ENCODE results near the gene WNT3. TPM values are rescaled to one million over a fixed set of nuclear protein-coding genes. Genes with fewer than 3 reads are reported as not detected.

The WNT3 gene
- total and polyA plus RNA-seq, 2 of the 8 experiments (the other 6 are each of a cell fraction or from before 2014, with no cell fraction given) = 0.56 to 2.0 TPM

DNA sequence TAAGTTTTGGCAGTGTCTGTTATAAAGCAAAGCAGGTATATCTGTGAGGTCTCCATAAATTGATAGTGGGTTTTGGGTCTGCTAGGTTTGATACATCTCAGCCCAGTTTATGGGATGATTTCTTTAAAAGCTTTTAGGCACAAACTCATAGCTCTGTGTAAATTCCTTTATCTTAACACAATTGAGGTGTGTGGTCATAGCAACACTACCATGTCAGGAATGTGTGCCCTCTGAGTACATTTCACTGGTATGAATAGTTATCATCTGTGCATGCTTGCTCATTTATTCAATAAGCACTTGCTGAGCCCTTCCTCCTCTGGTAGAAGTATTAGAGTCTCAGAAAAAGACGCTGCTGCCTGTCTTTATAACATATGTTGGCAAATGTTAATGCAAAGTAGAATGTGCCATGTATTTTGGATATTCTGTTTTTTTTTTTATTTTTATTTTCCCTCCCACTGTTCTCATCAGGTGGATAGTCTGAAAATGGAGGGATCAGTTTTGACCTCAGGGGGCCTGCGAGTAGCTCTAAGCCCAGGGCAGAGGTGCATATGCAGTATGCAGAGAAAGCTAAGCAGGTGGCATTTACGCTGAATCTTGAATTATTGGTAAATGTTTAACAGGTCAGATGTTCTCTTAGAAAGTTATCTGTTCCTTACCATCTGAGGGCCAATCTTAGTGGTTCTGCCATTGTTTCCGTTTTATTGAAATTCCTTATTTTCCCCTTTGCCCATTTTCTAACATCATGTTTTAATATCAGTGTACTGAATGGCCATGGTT, 90.7 kb downstream of the WNT3 start:
- no peak overlapping the region for H4K8ac ChIP-seq (ENCODE audit: extremely low read depth, insufficient read depth, low read length)
- no peak overlapping the region for H2AFZ ChIP-seq (ENCODE audit: low read length)
- WGBS, 2 experiments (ENCODE audit: extremely low coverage in 1 of 2, insufficient coverage in 1 of 2, insufficient read length in 1 of 2, insufficient replicate concordance in 2 of 2, low coverage in 1 of 2, low lambda C conversion rate in 2 of 2, missing lambda C conversion rate in 1 of 2) = 84% methylated on average over 4 of the region's 4 CpGs; no CpG with 5 or more reads in 1 of the 2 experiments
- no peak overlapping the region for H3K14ac ChIP-seq (ENCODE audit: insufficient read length)
- no peaks in the 10 kb centered on the region for H3K9me3 ChIP-seq (ENCODE audit: insufficient read depth in 2 of 2, low read depth in 1 of 2, low read length in 1 of 2)
- H2BK15ac ChIP-seq (ENCODE audit: low read length) = no peak overlapping the region
- H2BK20ac ChIP-seq (ENCODE audit: low read length) = no peak overlapping the region
- no peak overlapping the region for H3K9ac ChIP-seq (replicated peaks in 1 of 4; ENCODE audit: extremely low read depth in 1 of 4, low read depth in 3 of 4, low read length in 3 of 4)
- H2BK120ac ChIP-seq (replicated peaks; ENCODE audit: low read depth, low read length) = no peak overlapping the region
- ChIA-PET CTCF (ENCODE audit: partially characterized antibody) (no interaction called here), POLR2A (ENCODE audit: partially characterized antibody) (no interaction called here)
- H4K91ac ChIP-seq (replicated peaks; ENCODE audit: insufficient read length, low read length) = no peak overlapping the region
- no peak overlapping the region for H3K4me2 ChIP-seq (ENCODE audit: insufficient read depth in 1 of 2, low read depth in 2 of 2, low read length in 2 of 2)
- no peaks in the 10 kb centered on the region for H3K23me2 ChIP-seq (ENCODE audit: low read depth, low read length)
- no peak overlapping the region for H3K4me3 ChIP-seq (ENCODE audit: extremely low read depth in 1 of 4, insufficient read depth in 2 of 4, low read depth in 3 of 4, low read length in 4 of 4)
- H3K79me1 ChIP-seq (ENCODE audit: low read depth, low read length) = no peaks in the 10 kb centered on the region
- FAIRE-seq (no peak), DNase-seq (ENCODE audit: low read depth in 1 of 2, low spot score in 2 of 2) (no peak)
- H3K36me3 ChIP-seq (ENCODE audit: control insufficient read depth in 2 of 4, insufficient read depth in 4 of 4, low read length in 3 of 4) = no peaks in the 10 kb centered on the region
- H3K4me1 ChIP-seq (replicated peaks in 1 of 4; ENCODE audit: control insufficient read depth in 3 of 4, insufficient read depth in 4 of 4, low read length in 3 of 4) = peaks cover 0 to 7% (median under 1%) of the 10 kb centered on the region in 4 experiments; a peak in 5 of 7 replicates
- no peaks in the 10 kb centered on the region for H3K27me3 ChIP-seq (replicated peaks in 1 of 4; ENCODE audit: control insufficient read depth in 3 of 4, extremely low read depth in 1 of 4, insufficient read depth in 3 of 4, low read length in 3 of 4)
- H4K20me1 ChIP-seq (replicated peaks in 1 of 2; ENCODE audit: control insufficient read depth in 1 of 2, insufficient read depth in 2 of 2, low read length in 2 of 2) = no peaks in the 10 kb centered on the region
- H3K23ac ChIP-seq (ENCODE audit: insufficient read length) = no peak overlapping the region
- H3K27ac ChIP-seq (ENCODE audit: low read depth, low read length) = no peak overlapping the region
- H3K56ac ChIP-seq (replicated peaks; ENCODE audit: insufficient read length, low read depth, low read length) = no peak overlapping the region
- H3K4ac ChIP-seq (replicated peaks; ENCODE audit: insufficient read length, low read depth, low read length) = no peak overlapping the region
- no peak overlapping the region for H3K18ac ChIP-seq (ENCODE audit: extremely low read depth, low read length)
- H4K5ac ChIP-seq (ENCODE audit: insufficient read length, low read depth, low read length) = no peak overlapping the region
- H2BK12ac ChIP-seq (ENCODE audit: low read depth, low read length) = no peak overlapping the region
- H3K79me2 ChIP-seq (ENCODE audit: control insufficient read depth in 1 of 2, insufficient read depth in 2 of 2, low read length in 2 of 2) = no peaks in the 10 kb centered on the region
- no peak overlapping the region for H2BK5ac ChIP-seq (ENCODE audit: low read depth, low read length)
- H2AK5ac ChIP-seq (ENCODE audit: low read depth, low read length) = no peak overlapping the region
- TF ChIP-seq EP300 (IDR thresholded peaks at IDR 0.05; ENCODE audit: borderline replicate concordance in 1 of 2, low read depth in 2 of 2, low read length in 2 of 2) = no peak
- no peak for TF ChIP-seq RAD21 (IDR thresholded peaks at IDR 0.05 in 1 of 2, conservative IDR thresholded peaks at IDR 0.05 in 1 of 2; ENCODE audit: low read depth in 2 of 2, low read length in 2 of 2)
- TF ChIP-seq NRF1 (IDR thresholded peaks at IDR 0.05; ENCODE audit: low read depth, low read length) = no peak
- no peak for TF ChIP-seq SP2 (IDR thresholded peaks at IDR 0.05; ENCODE audit: low read length)
- no peak for TF ChIP-seq TAF1 (IDR thresholded peaks at IDR 0.05; ENCODE audit: low read depth, low read length)
- TF ChIP-seq, protein P1, sequence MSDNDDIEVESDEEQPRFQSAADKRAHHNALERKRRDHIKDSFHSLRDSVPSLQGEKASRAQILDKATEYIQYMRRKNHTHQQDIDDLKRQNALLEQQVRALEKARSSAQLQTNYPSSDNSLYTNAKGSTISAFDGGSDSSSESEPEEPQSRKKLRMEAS (IDR thresholded peaks at IDR 0.05) = no peak
- no peak for TF ChIP-seq CHD1 (IDR thresholded peaks at IDR 0.05; ENCODE audit: low read depth, low read length)
- no peak for TF ChIP-seq RXRA (IDR thresholded peaks at IDR 0.05; ENCODE audit: insufficient read depth, low read depth, low read length)
- no peak for TF ChIP-seq JUN (IDR thresholded peaks at IDR 0.05; ENCODE audit: low read depth, low read length)
- TF ChIP-seq CTBP2 (IDR thresholded peaks at IDR 0.05; ENCODE audit: borderline replicate concordance, insufficient read depth, insufficient read length, low read length) = no peak
- no peak for TF ChIP-seq POLR2A (IDR thresholded peaks at IDR 0.05; ENCODE audit: control extremely low read depth in 1 of 2, low read depth in 2 of 2, low read length in 2 of 2)
- TF ChIP-seq CREB1 (IDR thresholded peaks at IDR 0.05) = no peak
- TF ChIP-seq CBX8 (IDR thresholded peaks at IDR 0.05; ENCODE audit: borderline replicate concordance, low read depth, low read length) = no peak

Data from H1 (cell line).